IPS-NIHi7 (cell line): ENCODE data around the gene MYOCD.

Source experiments
- DNase-seq: peaks from one replicate; pipeline ENCODE4 v3.0.0; 2012; ENCODE audit warnings: mixed read lengths; ENCODE audit errors: extremely low spot score

MYOCD gene

DNA sequence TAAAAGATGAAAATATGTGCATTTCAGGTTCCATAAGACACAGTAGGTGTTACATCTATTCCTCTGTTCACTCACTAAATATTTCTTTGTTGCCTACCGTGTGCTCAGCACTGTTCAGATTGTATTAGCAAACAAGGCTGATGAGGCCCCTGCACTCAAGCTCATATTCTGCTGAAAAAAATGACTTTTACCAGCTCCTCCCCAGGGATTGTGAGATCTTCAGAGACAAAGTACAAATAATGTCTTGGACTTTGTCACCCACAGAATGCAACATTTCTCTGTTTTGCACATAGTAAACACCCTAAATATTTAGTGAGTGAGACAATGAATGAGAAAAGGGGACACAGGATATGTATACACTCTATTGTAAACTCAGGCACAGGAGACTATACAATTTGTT lies 21.9 kb upstream of the MYOCD start:
- DNase-seq = no peak

DNA sequence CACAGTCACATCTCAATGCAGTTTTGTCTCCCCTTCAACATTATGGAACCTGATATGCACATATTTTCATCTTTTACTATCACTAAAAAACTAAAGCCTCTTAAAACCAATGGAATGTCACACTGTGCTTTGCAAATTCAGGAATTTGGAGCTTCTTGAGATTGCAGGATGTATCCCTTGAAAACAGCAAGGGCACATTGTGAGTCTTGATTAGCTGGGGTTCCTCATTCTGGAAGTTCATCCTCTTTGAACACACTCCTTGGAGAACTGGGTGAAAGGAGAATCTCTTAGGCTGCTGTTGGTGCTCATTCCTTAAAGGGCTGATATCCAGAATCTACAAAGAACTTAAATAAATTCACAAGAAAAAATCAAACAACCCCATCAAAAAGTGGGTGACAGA lies 21.1 kb upstream of the MYOCD start:
- DNase-seq = no peak

DNA sequence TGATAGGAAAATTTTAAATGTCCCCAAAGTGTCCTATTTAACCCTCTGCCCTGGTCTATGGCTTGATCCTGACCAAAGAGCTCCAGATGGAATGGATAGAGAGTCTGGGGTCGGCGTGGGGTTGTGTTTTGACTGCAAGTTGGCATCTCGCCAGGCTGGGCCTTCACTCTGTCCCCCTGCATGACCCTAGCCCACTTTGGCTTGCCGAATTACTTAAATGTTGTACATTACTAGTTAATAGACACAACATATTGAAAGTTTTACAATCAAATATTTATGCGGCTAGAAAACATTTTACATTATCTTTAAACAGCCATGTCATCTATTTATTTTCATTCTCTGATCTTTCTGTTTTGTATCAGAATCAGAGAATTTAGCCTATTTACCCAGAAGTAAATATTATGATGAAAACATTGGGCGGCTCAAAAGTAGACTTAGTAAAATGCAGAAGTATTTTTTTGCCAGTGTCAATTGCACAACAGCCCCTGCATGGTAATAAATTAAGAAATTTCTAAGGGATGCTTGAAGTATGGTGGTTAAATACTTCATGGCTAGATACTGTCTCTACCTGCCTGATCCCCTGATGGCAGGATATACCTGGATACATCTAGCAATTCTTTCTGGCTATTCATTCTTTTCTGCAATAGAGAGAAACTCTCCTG lies 18.8 kb upstream of the MYOCD start:
- no peak for DNase-seq

- no peak for DNase-seq
Measured at GRCh38 chr17:12648498-12648897, 17.2 kb upstream of the MYOCD start.

GRCh38 chr17:12655936-12656335 lies 9.8 kb upstream of the MYOCD start:
- no peak for DNase-seq

GRCh38 chr17:12656354-12656753 lies 9.3 kb upstream of the MYOCD start:
- no peak for DNase-seq

- no peak for DNase-seq
Measured at GRCh38 chr17:12659500-12659899, 6.2 kb upstream of the MYOCD start.

DNA sequence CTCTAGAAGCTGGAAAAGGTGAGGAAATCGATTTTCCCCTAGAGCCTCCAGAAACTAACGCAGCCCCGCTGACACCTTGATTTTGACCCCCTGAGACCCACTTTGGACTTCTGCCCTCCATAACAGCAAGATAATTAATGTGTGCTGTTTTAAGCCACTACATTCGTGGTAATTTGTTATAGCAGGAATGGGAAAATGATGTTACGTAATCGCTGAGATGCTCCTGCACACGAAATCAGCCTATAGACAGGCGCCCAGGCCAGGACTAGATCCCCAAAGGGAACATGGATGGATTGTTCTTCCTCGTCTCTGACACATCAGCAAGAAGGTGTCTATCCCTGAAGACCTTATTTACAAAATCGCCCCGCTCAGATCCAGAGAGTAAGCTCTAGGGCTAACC lies 1.4 kb upstream of the MYOCD start:
- no peak for DNase-seq

DNA sequence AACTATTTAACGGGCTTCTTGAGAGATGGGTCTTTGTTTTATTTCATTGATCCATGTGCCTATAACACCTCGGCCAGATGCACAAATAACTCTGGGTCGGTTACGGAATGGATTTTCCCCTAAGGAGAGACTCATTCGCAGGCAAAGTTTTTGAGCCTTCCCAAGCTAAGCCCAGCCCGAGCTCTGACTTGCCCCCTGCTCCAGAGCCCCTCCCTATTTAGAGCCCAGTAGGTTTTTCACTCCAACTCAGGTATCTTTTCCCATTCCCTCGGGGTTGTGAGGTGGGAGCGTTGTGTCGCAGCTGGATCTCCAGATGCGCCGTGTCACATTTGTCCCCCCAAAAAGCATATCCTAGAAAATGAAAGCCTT lies 812 bp upstream of the MYOCD start:
- DNase-seq = peak; percentile 26

DNA sequence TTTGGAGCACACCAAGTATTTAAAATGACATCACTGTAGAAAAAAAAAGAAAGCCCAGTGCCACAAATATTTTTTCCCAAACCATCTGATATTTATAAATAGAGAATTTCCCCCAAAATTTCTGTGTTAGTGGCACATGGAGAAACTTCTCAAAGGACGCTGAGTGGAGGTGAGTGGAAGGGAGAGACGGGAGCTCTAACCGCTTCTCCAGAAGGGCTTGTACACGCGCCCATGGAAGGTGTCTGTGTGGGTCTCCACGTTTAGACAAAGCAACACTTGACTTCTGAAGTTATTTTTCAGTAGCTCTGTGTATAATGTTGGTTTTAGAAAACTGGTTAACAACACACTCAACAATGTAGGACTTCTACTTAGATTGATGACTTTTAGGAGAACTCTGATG lies 1.0 kb downstream of the MYOCD start:
- DNase-seq = no peak

GRCh38 chr17:12667299-12667958 lies 1.7 kb downstream of the MYOCD start:
- peak; percentile 68 for DNase-seq

DNA sequence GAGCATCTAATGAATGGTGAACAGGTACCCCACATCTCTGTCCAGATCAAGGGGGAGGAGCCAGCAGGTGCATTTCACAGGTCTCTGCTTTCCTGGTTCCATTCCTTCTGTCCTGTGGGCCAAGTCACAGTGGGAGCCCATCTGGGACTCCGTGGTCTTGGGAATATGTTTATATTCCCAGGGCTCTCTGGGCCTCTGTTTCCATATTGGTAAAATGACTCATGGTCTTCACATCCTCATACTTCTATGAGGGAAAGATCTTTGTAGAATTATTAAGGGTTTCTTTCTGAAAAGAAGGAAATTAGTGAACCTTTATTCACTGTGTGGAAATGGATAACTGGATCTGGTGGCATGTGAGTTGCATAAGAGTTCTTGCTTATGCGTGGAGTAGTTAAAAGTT lies 6.2 kb downstream of the MYOCD start:
- DNase-seq = no peak

DNA sequence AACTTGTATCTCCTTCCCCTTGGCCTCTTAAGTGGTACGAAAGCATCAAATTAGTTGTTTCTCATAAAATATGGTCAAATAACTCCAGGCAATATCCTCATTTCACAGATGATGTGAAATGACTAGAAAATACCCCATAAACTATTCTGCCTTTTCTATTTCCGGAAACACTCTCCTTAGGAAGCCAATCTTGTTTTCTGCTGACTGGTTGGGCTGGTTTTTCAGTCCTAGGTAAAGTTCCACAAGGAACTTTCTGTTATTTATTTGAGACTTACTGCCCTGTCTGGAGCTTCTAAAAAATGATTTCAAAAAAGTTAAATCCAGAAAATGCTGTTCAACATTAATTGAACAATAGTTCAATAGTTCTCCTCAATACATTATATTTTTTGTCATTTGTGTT lies 7.3 kb downstream of the MYOCD start:
- DNase-seq = no peak

GRCh38 chr17:12673788-12674187 lies 8.1 kb downstream of the MYOCD start:
- no peak for DNase-seq

DNA sequence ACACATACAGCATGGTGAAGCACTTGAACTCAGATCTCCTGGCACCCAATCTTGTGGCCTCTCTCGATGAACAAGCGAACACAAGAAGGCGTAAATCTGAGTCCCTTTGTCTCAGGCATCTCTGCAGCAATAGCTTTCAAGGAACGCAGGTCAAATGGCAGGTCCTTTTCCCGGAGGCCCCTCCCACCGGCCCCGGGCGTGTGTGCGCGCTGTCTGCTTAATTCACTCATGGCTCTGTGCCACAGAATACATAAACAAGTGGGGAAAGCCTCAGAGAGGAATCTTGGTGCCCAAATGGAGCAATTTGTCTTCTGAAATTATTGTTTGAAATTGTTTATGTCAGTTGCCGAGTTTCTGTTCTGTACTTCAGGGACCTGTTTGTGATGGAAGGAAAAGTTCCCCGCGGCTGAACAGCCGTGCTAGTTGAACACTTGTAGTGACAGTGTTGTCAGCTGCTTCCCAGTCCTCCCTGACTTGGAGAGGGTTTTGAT lies 14.8 kb downstream of the MYOCD start:
- no peak for DNase-seq

DNA sequence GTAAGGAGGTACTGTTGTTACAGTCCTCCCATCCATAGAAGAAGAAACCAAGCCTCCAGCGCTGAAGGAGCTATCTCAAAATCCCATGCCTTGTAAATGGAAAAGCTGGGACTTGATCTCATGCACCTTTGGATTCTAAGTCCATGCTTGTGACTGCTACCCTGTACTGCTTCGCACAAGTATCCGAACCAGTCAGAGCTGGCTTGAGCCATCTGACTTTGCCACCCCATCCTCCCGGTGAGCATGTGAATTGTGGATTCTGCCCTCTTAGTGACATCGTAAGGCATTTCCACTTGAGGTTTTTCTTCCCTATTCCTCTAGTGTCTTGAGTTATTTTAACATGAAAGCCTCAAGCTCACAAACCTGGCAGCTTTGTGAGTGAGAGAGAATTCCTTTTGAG lies 15.3 kb downstream of the MYOCD start:
- DNase-seq = no peak

- DNase-seq = no peak
Measured at GRCh38 chr17:12683299-12683698, 17.6 kb downstream of the MYOCD start.

- DNase-seq = no peak
Measured at GRCh38 chr17:12686486-12686885, 20.8 kb downstream of the MYOCD start.

DNA sequence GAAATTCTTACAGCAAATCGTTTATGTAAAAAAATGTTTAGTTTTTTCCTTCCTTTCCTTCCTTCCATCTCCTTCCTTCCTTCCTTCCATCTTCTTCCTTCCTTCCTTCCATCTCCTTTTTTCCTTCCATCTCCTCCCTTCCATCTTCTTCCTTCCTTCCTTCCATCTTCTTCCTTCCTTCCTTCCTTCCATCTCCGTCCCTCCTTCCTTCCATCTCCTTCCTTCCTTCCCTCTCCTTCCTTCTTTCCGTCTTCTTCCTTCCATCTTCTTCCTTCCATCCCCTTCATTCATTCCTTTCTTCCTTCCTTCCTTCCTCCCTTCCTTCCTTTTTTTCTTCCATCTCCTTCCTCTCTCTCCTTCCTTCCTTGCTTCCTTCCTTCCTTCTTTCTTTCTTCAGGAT lies 22.7 kb downstream of the MYOCD start:
- DNase-seq = no peak

- DNase-seq = no peak
Measured at GRCh38 chr17:12691173-12691572, 25.5 kb downstream of the MYOCD start.

DNA sequence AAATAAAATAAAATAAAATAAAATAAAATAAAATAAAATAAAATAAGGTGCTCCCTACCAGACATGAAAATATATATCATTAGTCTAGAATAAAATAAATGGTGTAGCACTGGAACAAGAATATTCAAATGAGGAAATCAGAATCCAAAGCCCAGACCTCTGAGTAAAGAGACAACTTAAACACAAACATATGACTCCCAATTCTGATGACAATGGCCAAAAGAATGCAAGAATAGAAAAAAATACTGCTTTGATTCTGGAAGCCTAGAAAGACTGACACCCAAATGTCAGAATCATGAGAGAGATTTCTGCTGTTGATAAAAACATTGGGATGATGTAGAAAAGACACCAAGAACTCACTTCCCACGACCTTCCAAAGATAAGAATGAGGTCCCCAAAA lies 27.9 kb downstream of the MYOCD start:
- no peak for DNase-seq

GRCh38 chr17:12706070-12706469 lies 40.4 kb downstream of the MYOCD start:
- no peak for DNase-seq

DNA sequence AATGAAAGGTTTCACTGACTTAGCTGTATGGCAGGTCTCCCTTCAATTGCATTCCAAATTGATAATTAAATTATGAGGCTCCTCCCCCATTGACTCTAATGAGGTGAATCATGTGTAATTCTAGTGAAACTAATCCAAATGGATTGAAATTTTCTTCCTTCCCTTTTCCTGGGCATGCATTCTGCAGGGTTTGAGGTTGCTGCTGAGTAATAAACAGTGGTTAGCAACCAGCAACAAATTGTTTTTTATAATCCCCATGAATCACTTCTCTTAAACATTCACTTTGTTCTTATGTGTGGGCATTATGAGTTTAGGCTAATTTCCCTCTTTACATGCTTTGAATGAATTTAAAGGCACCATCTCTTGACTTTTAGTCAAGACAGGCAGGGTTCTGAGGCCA lies 43.4 kb downstream of the MYOCD start:
- no peak for DNase-seq

- DNase-seq = no peak
Measured at GRCh38 chr17:12712415-12712814, 46.7 kb downstream of the MYOCD start.
